22Rv1 (cell line): ENCODE results near the gene DYNC1LI1.

Experiments used
- CTCF ChIP-seq: fragments of 450-650 bp; IDR thresholded peaks from 2 replicates; pipeline ENCODE4 v1.5.1; 2017; ENCODE audit warnings: mild to moderate bottlenecking
- ZFX ChIP-seq: fragments of 450-650 bp; IDR thresholded peaks from 2 replicates; pipeline ENCODE4 v1.6.1; 2017; ENCODE audit warnings: antibody characterized with exemption, borderline replicate concordance

- TF ChIP-seq ZFX (no peak), CTCF (no peak)
Observed at GRCh38 chr3:32596909-32597369, 26.3 kb upstream of the DYNC1LI1 start.
